Esophagus squamous epithelium (tissue), 5 donors: ENCODE measurements around the gene TRAF3IP1. TPM values are rescaled to one million over a fixed set of nuclear protein-coding genes. Genes with fewer than 3 reads are reported as not detected.

Experiments
- DNase-seq: peaks from one replicate; lab custom pipeline; 2025; lab: John Stamatoyannopoulos, UW
- H3K27ac ChIP-seq, 4 donors: fragments of 200-600 bp; sonication (generic); one replicate each; pipeline ENCODE4 v1.5.1; 2016 to 2019; ENCODE audit warnings: mild to moderate bottlenecking in 1 of 4
- H3K27me3 ChIP-seq, 4 donors: fragments of 200-600 bp; sonication (generic); 1 replicate in 3 of 4; 2 replicates in 1 of 4; pipeline versions ENCODE4 v1.5.1 to v1.6.0; 2017 to 2021; ENCODE audit warnings: antibody characterized with exemption in 1 of 4
- H3K36me3 ChIP-seq, 3 donors: fragments of 200-600 bp; sonication (generic); one replicate each; pipeline ENCODE4 v1.5.1; 2016 to 2019
- H3K4me1 ChIP-seq, 3 donors: fragments of 200-600 bp; sonication (generic); one replicate each; pipeline ENCODE4 v1.5.1; 2017 to 2019
- H3K4me3 ChIP-seq, 4 donors: fragments of 200-600 bp; sonication (generic); 1 replicate in 3 of 4; 2 replicates in 1 of 4; pipeline ENCODE4 v1.5.1; 2016 to 2019; ENCODE audit warnings: mild to moderate bottlenecking in 2 of 4, moderate library complexity in 1 of 4
- H3K9me3 ChIP-seq, 3 donors: fragments of 200-600 bp; sonication (generic); one replicate each; pipeline ENCODE4 v1.5.1; 2016 to 2019
- CTCF ChIP-seq, 6 experiments: fragments of 450-650 bp in 4 of 6; fragments of 200-600 bp in 2 of 6; sonication (generic) in 2 of 6; IDR thresholded peaks; one replicate each; pipeline ENCODE4 v1.5.1; 2016 to 2019; ENCODE audit warnings: antibody characterized with exemption in 6 of 6, mild to moderate bottlenecking in 4 of 6, moderate library complexity in 4 of 6
- POLR2A ChIP-seq, 4 donors: fragments of 450-650 bp; IDR thresholded peaks; one replicate each; pipeline ENCODE4 v1.6.1; 2017; ENCODE audit warnings: antibody characterized with exemption in 4 of 4, mild to moderate bottlenecking in 4 of 4, moderate library complexity in 3 of 4
- WGBS, 2 donors: methylation state at CpG; one replicate each; pipeline ENCODE4 v1.1.5; 2018; 5-methylcytosine and 5-hydroxymethylcytosine counted together
- intact Hi-C: fragments of 100-400 bp; cut with DNase I; formaldehyde crosslinking; loops from one replicate; pipeline ENCODE4 v1.15.0; 2022
- total RNA-seq, 4 donors: library from RNA; depleted of rRNA; stranded (reverse); fragments of >200 nt; gene quantifications; one replicate each; pipeline ENCODE4 v1.1.0, GENCODE V29; 2016
- donor health status: DM: yes; HTN: yes; CAD: no.

TRAF3IP1 gene
- total RNA-seq, 4 donors from 2014 or later, result 5.4 to 13.5 (median 9.8) TPM

GRCh38 chr2:238434846-238435751, 114.8 kb downstream of the TRAF3IP1 start:
- Histone ChIP-seq H3K9me3 (no peaks in the 10 kb centered on the region), H3K27me3 (no peaks in the 10 kb centered on the region), H3K4me1 (peaks cover 0 to 17% (median 7%) of the 10 kb centered on the region in 3 donors), H3K4me3 (no peak overlapping the region), H3K27ac (no peak overlapping the region), H3K36me3 (peaks cover 8 to 60% (median 12%) of the 10 kb centered on the region in 3 donors)
- WGBS, 2 donors, result 71 to 82% methylated on average over 7 to 21 of the region's 24 CpGs
- no peak for DNase-seq
- TF ChIP-seq POLR2A (IDR thresholded peaks at IDR 0.05) (no peak), CTCF (IDR thresholded peaks at IDR 0.05) (no peak)
- intact Hi-C loops, result no loop called here

- intact Hi-C loops, result no loop called here
- Histone ChIP-seq H3K9me3 (no peaks in the 10 kb centered on the region), H3K27me3 (no peaks in the 10 kb centered on the region), H3K27ac (no peak overlapping the region), H3K4me3 (no peak overlapping the region), H3K36me3 (peaks cover 8 to 60% (median 12%) of the 10 kb centered on the region in 3 donors), H3K4me1 (peaks cover 0 to 23% (median 7%) of the 10 kb centered on the region in 3 donors)
- no peak for TF ChIP-seq POLR2A (IDR thresholded peaks at IDR 0.05)
- TF ChIP-seq CTCF (IDR thresholded peaks at IDR 0.05), result no peak
- DNase-seq, result no peak
- 85 to 88% methylated on average over 5 to 10 of the region's 20 CpGs for WGBS, 2 donors
Measured at GRCh38 chr2:238435752-238436096, 115.4 kb downstream of the TRAF3IP1 start.

- Histone ChIP-seq H3K27me3 (no peaks in the 10 kb centered on the region), H3K9me3 (no peaks in the 10 kb centered on the region), H3K4me3 (peak overlapping the region in 1 of 4 donors; percentile 1), H3K36me3 (peaks cover 3 to 61% (median 12%) of the 10 kb centered on the region in 3 donors), H3K4me1 (peaks cover 0 to 37% (median 7%) of the 10 kb centered on the region in 3 donors), H3K27ac (peak overlapping the region; percentile 16 to 72 (median 30))
- TF ChIP-seq POLR2A (IDR thresholded peaks at IDR 0.05) (no peak), CTCF (IDR thresholded peaks at IDR 0.05) (no peak)
- no peak for DNase-seq
- 29 to 35% methylated on average over 19 to 24 of the region's 24 CpGs for WGBS, 2 donors
- intact Hi-C loops, result no loop called here
Measured at GRCh38 chr2:238438856-238439849, 118.8 kb downstream of the TRAF3IP1 start.

- H3K27ac ChIP-seq, result peak overlapping the region in 1 of 4 donors; percentile 72
- TF ChIP-seq POLR2A (IDR thresholded peaks at IDR 0.05), result no peak
- TF ChIP-seq CTCF (IDR thresholded peaks at IDR 0.05), result no peak
- H3K27me3 ChIP-seq, result no peaks in the 10 kb centered on the region
- peaks cover 7 to 61% (median 18%) of the 10 kb centered on the region in 3 donors for H3K36me3 ChIP-seq
- H3K4me1 ChIP-seq, result peaks cover 0 to 37% (median 7%) of the 10 kb centered on the region in 3 donors
- H3K9me3 ChIP-seq, result no peaks in the 10 kb centered on the region
- 70 to 78% methylated on average over 2 of the region's 2 CpGs for WGBS, 2 donors
- DNase-seq, result no peak
- no peak overlapping the region for H3K4me3 ChIP-seq
- intact Hi-C loops, result no loop called here
Measured at GRCh38 chr2:238439917-238440316, 119.6 kb downstream of the TRAF3IP1 start.
